HEK293 (cell line): ENCODE results near the gene MARCHF3.

Experiments
- CTCF ChIA-PET: fragments of 350-600 bp; formaldehyde crosslinking; extraction: SDS; loops from one replicate; lab custom pipeline; 2021; ENCODE audit warnings: antibody characterized with exemption; lab: Yijun Ruan, JAX
- POLR2A ChIA-PET: fragments of 300-600 bp; formaldehyde crosslinking; extraction: SDS; loops from one replicate; lab custom pipeline; 2020; ENCODE audit warnings: antibody characterized with exemption, inconsistent platforms; lab: Yijun Ruan, JAX
- H3K27ac ChIP-seq: fragments of 200-500 bp; sonication (Bioruptor generic); 2 replicates; pipeline ENCODE4 v1.5.1; 2014; ENCODE audit warnings: low read depth, low read length, control low read depth, inconsistent platforms; ENCODE audit errors: extremely low read depth
- H3K36me3 ChIP-seq, 2 experiments: fragments of 200-500 bp in 1 of 2; sonication (Bioruptor generic) in 1 of 2; 1 replicate in 1 of 2; 2 replicates in 1 of 2; pipeline ENCODE4 v1.5.1; 2014 to 2017; ENCODE audit warnings: inconsistent platforms in 2 of 2, low read length in 2 of 2; ENCODE audit not compliant: control insufficient read depth in 2 of 2, insufficient read depth in 1 of 2
- H3K4me1 ChIP-seq: fragments of 200-500 bp; sonication (Bioruptor generic); 2 replicates; pipeline ENCODE4 v1.5.1; 2014; ENCODE audit warnings: mild to moderate bottlenecking, low read length, inconsistent platforms; ENCODE audit not compliant: control insufficient read depth, insufficient read depth
- H3K4me3 ChIP-seq: 2 replicates; pipeline ENCODE4 v1.5.1; 2011; ENCODE audit warnings: low read depth, mild to moderate bottlenecking, control low read depth, low read length, moderate library complexity
- H3K9me3 ChIP-seq: fragments of 200-500 bp; sonication (Bioruptor generic); 2 replicates; pipeline ENCODE4 v1.5.1; 2014; ENCODE audit warnings: low read depth, low read length, inconsistent platforms; ENCODE audit not compliant: control insufficient read depth, insufficient read depth
- ATF2 ChIP-seq: fragments of 450-650 bp; formaldehyde crosslinking; IDR thresholded peaks from 2 replicates; pipeline ENCODE4 v1.5.1; 2016; ENCODE audit warnings: missing biosample characterization, missing genetic modification characterization, low read depth
- INSM2 ChIP-seq: fragments of 450-650 bp; formaldehyde crosslinking; IDR thresholded peaks from 2 replicates; pipeline ENCODE4 v1.5.1; 2016; ENCODE audit warnings: missing biosample characterization, missing genetic modification characterization
- KLF9 ChIP-seq: fragments of 450-650 bp; formaldehyde crosslinking; IDR thresholded peaks from 2 replicates; pipeline ENCODE4 v1.5.1; 2016; ENCODE audit warnings: missing biosample characterization, missing genetic modification characterization, low read depth
- PBX3 ChIP-seq: sonication (generic); formaldehyde crosslinking; IDR thresholded peaks from 2 replicates; pipeline ENCODE4 v1.8.1; 2022; ENCODE audit warnings: mild to moderate bottlenecking, moderate library complexity, missing genetic modification reagents
- PRDM10 ChIP-seq: fragments of 450-650 bp; formaldehyde crosslinking; IDR thresholded peaks from 2 replicates; pipeline ENCODE4 v1.5.1; 2016; ENCODE audit warnings: missing biosample characterization, missing genetic modification characterization
- ZBTB48 ChIP-seq: fragments of 450-650 bp; formaldehyde crosslinking; IDR thresholded peaks from 2 replicates; pipeline ENCODE4 v1.5.1; 2016; ENCODE audit warnings: missing biosample characterization, missing genetic modification characterization
- ZNF148 ChIP-seq: fragments of 450-650 bp; formaldehyde crosslinking; IDR thresholded peaks from 2 replicates; pipeline ENCODE4 v1.5.0; 2017; ENCODE audit warnings: missing biosample characterization, missing genetic modification characterization, borderline replicate concordance
- ZNF223 ChIP-seq: fragments of 450-650 bp; formaldehyde crosslinking; IDR thresholded peaks from 2 replicates; pipeline ENCODE4 v1.5.1; 2016; ENCODE audit warnings: missing biosample characterization, missing genetic modification characterization
- ZNF449 ChIP-seq: fragments of 450-650 bp; formaldehyde crosslinking; IDR thresholded peaks from 2 replicates; pipeline ENCODE4 v1.5.1; 2017; ENCODE audit warnings: missing biosample characterization, mild to moderate bottlenecking, missing genetic modification characterization, moderate library complexity
- ZNF514 ChIP-seq: fragments of 450-650 bp; formaldehyde crosslinking; IDR thresholded peaks from 2 replicates; pipeline ENCODE4 v1.5.1; 2016; ENCODE audit warnings: missing biosample characterization, missing genetic modification characterization
- ZNF704 ChIP-seq: fragments of 450-650 bp; formaldehyde crosslinking; IDR thresholded peaks from 2 replicates; pipeline ENCODE4 v1.5.1; 2016; ENCODE audit warnings: missing biosample characterization, missing genetic modification characterization
- ZNF776 ChIP-seq: fragments of 450-650 bp; formaldehyde crosslinking; IDR thresholded peaks from 2 replicates; pipeline ENCODE4 v1.5.0; 2017; ENCODE audit warnings: missing biosample characterization, missing genetic modification characterization, borderline replicate concordance
- ZNF791 ChIP-seq: fragments of 450-650 bp; formaldehyde crosslinking; IDR thresholded peaks from 2 replicates; pipeline ENCODE4 v1.5.1; 2016; ENCODE audit warnings: missing biosample characterization, missing genetic modification characterization
- ZSCAN16 ChIP-seq: fragments of 450-650 bp; formaldehyde crosslinking; IDR thresholded peaks from 2 replicates; pipeline ENCODE4 v1.5.1; 2016; ENCODE audit warnings: missing biosample characterization, missing genetic modification characterization

Gene MARCHF3

GRCh38 chr5:126931963-126932660 is 98.2 kb downstream of the MARCHF3 start:
- ChIA-PET POLR2A (no interaction called here), CTCF (interaction anchor here (0.6 kb wide), 1 partner anchor 109 kb away, joined by 3 read pairs; no protein-coding TSS in a partner anchor)
- Histone ChIP-seq H3K27ac (no peak overlapping the region), H3K36me3 (no peaks in the 10 kb centered on the region), H3K9me3 (no peaks in the 10 kb centered on the region), H3K4me3 (no peak overlapping the region), H3K4me1 (peaks cover 4% of the 10 kb centered on the region; the same call in 1 of the 2 replicates)
- TF ChIP-seq KLF9 (tag by site-specific recombination): no peak
- TF ChIP-seq ZNF776 (tag by site-specific recombination): no peak
- TF ChIP-seq ZNF148 (tag by site-specific recombination): no peak
- no peak for TF ChIP-seq PBX3
- TF ChIP-seq PRDM10 (tag by site-specific recombination): no peak
- TF ChIP-seq ZNF223 (tag by site-specific recombination): no peak
- no peak for TF ChIP-seq ZNF704 (tag by site-specific recombination)
- TF ChIP-seq ZNF514 (tag by site-specific recombination): no peak
- no peak for TF ChIP-seq INSM2
- no peak for TF ChIP-seq ATF2 (tag by site-specific recombination)
- no peak for TF ChIP-seq ZBTB48 (tag by site-specific recombination)
- no peak for TF ChIP-seq ZSCAN16 (tag by site-specific recombination)
- TF ChIP-seq ZNF791: no peak
- TF ChIP-seq ZNF449 (tag by site-specific recombination): no peak
